CD14-positive monocyte (primary cell): Measurements from ENCODE around the gene PNPLA7. TPM values are rescaled to one million over a fixed set of nuclear protein-coding genes. Genes with fewer than 3 reads are reported as not detected.

Experiments
- DNase-seq, 3 donors: peaks; one replicate each; pipeline ENCODE4 v3.0.0-alpha.2; 2011 to 2022
- H2AFZ ChIP-seq: 2 replicates; pipeline ENCODE4 v1.6.0; 2012; ENCODE audit warnings: mild to moderate bottlenecking, low read depth, low read length, inconsistent platforms; ENCODE audit not compliant: insufficient read depth, poor library complexity, severe bottlenecking
- H3K27ac ChIP-seq, 2 donors: 1 replicate in 1 of 2; 2 replicates in 1 of 2; pipeline ENCODE4 v1.5.1; 2012 to 2013; ENCODE audit warnings: low read length in 2 of 2, control low read depth in 1 of 2, inconsistent platforms in 1 of 2, low read depth in 1 of 2, mild to moderate bottlenecking in 1 of 2
- H3K27me3 ChIP-seq, 2 donors: one replicate each; pipeline versions ENCODE4 v1.6.0 to v1.6.1; 2011 to 2013; ENCODE audit warnings: low read length in 2 of 2; ENCODE audit not compliant: control insufficient read depth in 2 of 2, insufficient read depth in 2 of 2
- H3K36me3 ChIP-seq, 2 donors: replicated peaks in 1 of 2; 1 replicate in 1 of 2; 2 replicates in 1 of 2; pipeline versions ENCODE4 v1.5.1 to v1.6.1; 2012 to 2013; ENCODE audit warnings: low read length in 2 of 2, control low read depth in 1 of 2, inconsistent platforms in 1 of 2, mild to moderate bottlenecking in 1 of 2; ENCODE audit not compliant: insufficient read depth in 2 of 2, control insufficient read depth in 1 of 2
- H3K4me1 ChIP-seq, 2 donors: 1 replicate in 1 of 2; 2 replicates in 1 of 2; pipeline versions ENCODE4 v1.5.1 to v1.6.1; 2012 to 2013; ENCODE audit warnings: low read length in 2 of 2, control low read depth in 1 of 2, inconsistent platforms in 1 of 2, mild to moderate bottlenecking in 1 of 2, moderate library complexity in 1 of 2; ENCODE audit not compliant: insufficient read depth in 2 of 2, control insufficient read depth in 1 of 2
- H3K4me2 ChIP-seq: replicated peaks from 2 replicates; pipeline ENCODE3; 2012; ENCODE audit warnings: low read length, moderate library complexity, mild to moderate bottlenecking; ENCODE audit not compliant: poor library complexity, severe bottlenecking; ENCODE audit errors: extremely low read depth
- H3K4me3 ChIP-seq, 3 experiments: fragments of 200-600 bp in 1 of 3; sonication (generic) in 1 of 3; replicated peaks in 1 of 3; 1 replicate in 2 of 3; 2 replicates in 1 of 3; pipeline ENCODE4 v1.5.1; 2011 to 2013; ENCODE audit warnings: low read length in 3 of 3, mild to moderate bottlenecking in 3 of 3, control low read depth in 2 of 3, low read depth in 2 of 3, inconsistent platforms in 1 of 3, moderate library complexity in 1 of 3
- H3K79me2 ChIP-seq: 2 replicates; pipeline ENCODE4 v1.6.0; 2012; ENCODE audit warnings: mild to moderate bottlenecking, control low read depth, inconsistent platforms, low read length, moderate library complexity; ENCODE audit not compliant: insufficient read depth
- H3K9ac ChIP-seq: 2 replicates; pipeline ENCODE4 v1.6.0; 2017; ENCODE audit warnings: low read length, mild to moderate bottlenecking; ENCODE audit not compliant: insufficient read depth, poor library complexity, severe bottlenecking
- H3K9me3 ChIP-seq, 2 donors: replicated peaks in 1 of 2; 1 replicate in 1 of 2; 2 replicates in 1 of 2; pipeline versions ENCODE4 v1.5.1 to v1.6.1; 2012 to 2013; ENCODE audit warnings: low read length in 2 of 2, control low read depth in 1 of 2; ENCODE audit not compliant: control insufficient read depth in 1 of 2, insufficient read depth in 1 of 2
- H4K20me1 ChIP-seq: 2 replicates; pipeline ENCODE4 v1.6.0; 2012; ENCODE audit warnings: mild to moderate bottlenecking, low read length, control low read depth, moderate library complexity; ENCODE audit not compliant: insufficient read depth
- H3K27ac Mint-ChIP-seq, 7 donors: one replicate each; pipeline ENCODE4 v1.8.0; 2020; ENCODE audit warnings: mild to moderate bottlenecking in 7 of 7, mixed read lengths in 7 of 7, moderate library complexity in 6 of 7, inconsistent platforms in 2 of 7
- H3K27me3 Mint-ChIP-seq, 3 donors: one replicate each; pipeline ENCODE4 v1.8.0; 2021 to 2022; ENCODE audit warnings: low read depth in 3 of 3, mild to moderate bottlenecking in 3 of 3, mixed read lengths in 3 of 3, moderate library complexity in 3 of 3, inconsistent platforms in 1 of 3
- H3K36me3 Mint-ChIP-seq, 2 donors: one replicate each; pipeline ENCODE4 v1.8.0; 2020; ENCODE audit warnings: mixed read lengths in 2 of 2, inconsistent platforms in 1 of 2, mild to moderate bottlenecking in 1 of 2
- H3K4me1 Mint-ChIP-seq: one replicate; pipeline ENCODE4 v1.8.0; 2020; ENCODE audit warnings: mild to moderate bottlenecking, mixed read lengths
- H3K4me3 Mint-ChIP-seq, 2 donors: one replicate each; pipeline ENCODE4 v1.8.0; 2020; ENCODE audit warnings: mild to moderate bottlenecking in 2 of 2, mixed read lengths in 2 of 2, moderate library complexity in 1 of 2
- H3K9me3 Mint-ChIP-seq, 7 donors: one replicate each; pipeline ENCODE4 v1.8.0; 2020 to 2022; ENCODE audit warnings: mixed read lengths in 7 of 7, mild to moderate bottlenecking in 6 of 7, moderate library complexity in 6 of 7, inconsistent platforms in 2 of 7
- CTCF ChIP-seq: fragments of 200-600 bp; IDR thresholded peaks from one replicate; pipeline ENCODE4 v1.8.0; 2022; ENCODE audit warnings: antibody characterized with exemption, mild to moderate bottlenecking
- WGBS: methylation state at CpG from one replicate; pipeline ENCODE4 v1.1.5; 2013; ENCODE audit warnings: missing lambda C conversion rate; ENCODE audit not compliant: insufficient coverage; 5-methylcytosine and 5-hydroxymethylcytosine counted together
- intact Hi-C, 2 donors: fragments of 100-400 bp; cut with micrococcal nuclease; formaldehyde crosslinking; loops; one replicate each; pipeline versions ENCODE4 v1.15.0 to v1.15.1; 2023
- polyA plus RNA-seq, 3 donors: library from polyadenylated mRNA; depleted of rRNA in 1 of 3; unstranded in 2 of 3; stranded (reverse) in 1 of 3; fragments of 300-500 nt in 2 of 3; fragments of >200 nt in 1 of 3; fragmentation: Illumina TruSeq in 2 of 3; gene quantifications; 1 replicate in 2 of 3; 2 replicates in 1 of 3; pipeline ENCODE4 v1.2.3, GENCODE V29; 2012 to 2021

Gene PNPLA7
- polyA plus RNA-seq, 3 donors: 0.10 to 1.1 (median 0.14) TPM

GRCh38 chr9:137434498-137435380 lies 115.5 kb downstream of the PNPLA7 start:
- Mint-ChIP-seq H3K27me3 (peaks cover 0 to 16% (median 5%) of the 10 kb centered on the region in 3 donors), H3K4me1 (no peaks in the 10 kb centered on the region), H3K36me3 (no peaks in the 10 kb centered on the region), H3K4me3 (no peak overlapping the region), H3K9me3 (no peaks in the 10 kb centered on the region), H3K27ac (no peak overlapping the region)
- Histone ChIP-seq H3K4me1 (no peaks in the 10 kb centered on the region), H3K9ac (no peak overlapping the region), H3K9me3 (no peaks in the 10 kb centered on the region), H2AFZ (no peak overlapping the region), H3K36me3 (no peaks in the 10 kb centered on the region), H3K4me2 (no peak overlapping the region), H4K20me1 (no peaks in the 10 kb centered on the region), H3K27me3 (no peaks in the 10 kb centered on the region), H3K27ac (no peak overlapping the region), H3K4me3 (no peak overlapping the region), H3K79me2 (no peaks in the 10 kb centered on the region)
- TF ChIP-seq CTCF: no peak
- intact Hi-C loops: no loop called here
- 64% methylated on average over 39 of the region's 43 CpGs for WGBS
- DNase-seq: no peak

GRCh38 chr9:137433916-137434431 lies 116.2 kb downstream of the PNPLA7 start:
- H3K4me1 ChIP-seq: no peaks in the 10 kb centered on the region
- Mint-ChIP-seq H3K4me3 (no peak overlapping the region), H3K36me3 (no peaks in the 10 kb centered on the region), H3K9me3 (no peaks in the 10 kb centered on the region), H3K27me3 (peaks cover 0 to 10% (median 3%) of the 10 kb centered on the region in 3 donors), H3K27ac (no peak overlapping the region), H3K4me1 (no peaks in the 10 kb centered on the region)
- no peaks in the 10 kb centered on the region for H3K27me3 ChIP-seq
- no peak overlapping the region for H2AFZ ChIP-seq
- H3K4me2 ChIP-seq: no peak overlapping the region
- no peak overlapping the region for H3K4me3 ChIP-seq
- no peak overlapping the region for H3K9ac ChIP-seq
- H4K20me1 ChIP-seq: no peaks in the 10 kb centered on the region
- intact Hi-C loops: no loop called here
- no peaks in the 10 kb centered on the region for H3K36me3 ChIP-seq
- DNase-seq: no peak
- no peak overlapping the region for H3K27ac ChIP-seq
- H3K9me3 ChIP-seq: no peaks in the 10 kb centered on the region
- 94% methylated on average over 16 of the region's 26 CpGs for WGBS
- H3K79me2 ChIP-seq: no peaks in the 10 kb centered on the region
- no peak for TF ChIP-seq CTCF
